NCI-H187 (cell line): Measurements from ENCODE around the gene GPR55.
"Not testable (repeated sequence)": the region's sequence is repeated elsewhere in the genome, so short reads cannot be mapped to it uniquely, and the experiment has no call there.

Source experiments
- DNase-seq, 2 experiments: peaks; one replicate each; lab custom pipeline; 2025; lab: John Stamatoyannopoulos, UW

Gene GPR55

GRCh38 chr2:230950874-230951339, 25.9 kb upstream of the GPR55 start:
- no peak for DNase-seq

GRCh38 chr2:230949966-230950873, 25.2 kb upstream of the GPR55 start:
- no peak for DNase-seq

GRCh38 chr2:230947908-230948365, 22.9 kb upstream of the GPR55 start:
- no peak for DNase-seq

- no peak for DNase-seq
These were observed 22.2 kb upstream of the GPR55 start for GRCh38 chr2:230947235-230947576.

- no peak for DNase-seq
These were observed 21.6 kb upstream of the GPR55 start for GRCh38 chr2:230946429-230947234.

GRCh38 chr2:230944757-230945372, 19.8 kb upstream of the GPR55 start:
- no peak for DNase-seq

- DNase-seq: no peak
These were observed 19.1 kb upstream of the GPR55 start for GRCh38 chr2:230944123-230944653.

GRCh38 chr2:230942920-230943896, 18.2 kb upstream of the GPR55 start:
- DNase-seq: no peak

GRCh38 chr2:230942371-230942770, 17.3 kb upstream of the GPR55 start:
- no peak for DNase-seq

- DNase-seq: no peak
These were observed 16.4 kb upstream of the GPR55 start for GRCh38 chr2:230941202-230942180.

- DNase-seq: no peak
These were observed 15.4 kb upstream of the GPR55 start for GRCh38 chr2:230940471-230940815.

GRCh38 chr2:230939691-230940470, 14.8 kb upstream of the GPR55 start:
- DNase-seq: no peak

GRCh38 chr2:230939066-230939591, 14.1 kb upstream of the GPR55 start:
- no peak for DNase-seq

GRCh38 chr2:230938516-230939065, 13.5 kb upstream of the GPR55 start:
- no peak for DNase-seq

GRCh38 chr2:230938098-230938497, 13.1 kb upstream of the GPR55 start:
- DNase-seq: no peak

- no peak for DNase-seq
These were observed 12.3 kb upstream of the GPR55 start for GRCh38 chr2:230937362-230937761.

- not testable (repeated sequence) for DNase-seq
These were observed 11.2 kb upstream of the GPR55 start for GRCh38 chr2:230936243-230936642.

GRCh38 chr2:230935130-230935430, 10.0 kb upstream of the GPR55 start:
- DNase-seq: no peak
